ENCODE data around the gene FJX1.

Gene FJX1

GRCh38 chr11:35618497-35619115 is 346 bp downstream of the FJX1 start:
- TF ChIP-seq MAX (IDR thresholded peaks at IDR 0.05) (no peak), REST (IDR thresholded peaks at IDR 0.05; ENCODE audit: low read depth) (no peak), EGR1 (IDR thresholded peaks at IDR 0.05) (no peak; the same call in 1 of the 2 replicates), TAF1 (IDR thresholded peaks at IDR 0.05; ENCODE audit: low read depth) (no peak), CREB1 (IDR thresholded peaks at IDR 0.05; ENCODE audit: low read depth) (no peak), CEBPB (IDR thresholded peaks at IDR 0.05) (no peak), RAD21 (IDR thresholded peaks at IDR 0.05; ENCODE audit: low read depth) (no peak), ZBTB7A (IDR thresholded peaks at IDR 0.05; ENCODE audit: low read depth) (no peak), EP300 (IDR thresholded peaks at IDR 0.05; ENCODE audit: borderline replicate concordance) (no peak), TCF12 (IDR thresholded peaks at IDR 0.05; ENCODE audit: low read depth) (no peak), USF1 (IDR thresholded peaks at IDR 0.05) (no peak), FOXM1 (IDR thresholded peaks at IDR 0.05; ENCODE audit: borderline replicate concordance, low read depth) (no peak), NFIC (IDR thresholded peaks at IDR 0.05) (no peak), YY1 (IDR thresholded peaks at IDR 0.05; ENCODE audit: low read depth) (no peak), TEAD4 (IDR thresholded peaks at IDR 0.05) (no peak)

GRCh38 chr11:35619116-35619854 is 1.0 kb downstream of the FJX1 start:
- TF ChIP-seq TAF1 (IDR thresholded peaks at IDR 0.05; ENCODE audit: low read depth) (peak; percentile 52), FOXM1 (IDR thresholded peaks at IDR 0.05; ENCODE audit: borderline replicate concordance, low read depth) (no peak), YY1 (IDR thresholded peaks at IDR 0.05; ENCODE audit: low read depth) (no peak), TEAD4 (IDR thresholded peaks at IDR 0.05) (no peak; the same call in 1 of the 2 replicates), EGR1 (IDR thresholded peaks at IDR 0.05) (no peak), RAD21 (IDR thresholded peaks at IDR 0.05; ENCODE audit: low read depth) (no peak; the same call in 1 of the 2 replicates), TCF12 (IDR thresholded peaks at IDR 0.05; ENCODE audit: low read depth) (peak; percentile 35; the same call in 1 of the 2 replicates), USF1 (IDR thresholded peaks at IDR 0.05) (peak; percentile 68), NFIC (IDR thresholded peaks at IDR 0.05) (peak; percentile 58), CREB1 (IDR thresholded peaks at IDR 0.05; ENCODE audit: low read depth) (no peak), EP300 (IDR thresholded peaks at IDR 0.05; ENCODE audit: borderline replicate concordance) (no peak), ZBTB7A (IDR thresholded peaks at IDR 0.05; ENCODE audit: low read depth) (no peak), MAX (IDR thresholded peaks at IDR 0.05) (peak; percentile 93), CEBPB (IDR thresholded peaks at IDR 0.05) (no peak), REST (IDR thresholded peaks at IDR 0.05; ENCODE audit: low read depth) (no peak)

- no peak; the same call in 1 of the 2 replicates for TF ChIP-seq TAF1 (IDR thresholded peaks at IDR 0.05; ENCODE audit: low read depth)
- TF ChIP-seq REST (IDR thresholded peaks at IDR 0.05; ENCODE audit: low read depth): no peak
- no peak for TF ChIP-seq TEAD4 (IDR thresholded peaks at IDR 0.05)
- TF ChIP-seq NFIC (IDR thresholded peaks at IDR 0.05): no peak
- TF ChIP-seq TCF12 (IDR thresholded peaks at IDR 0.05; ENCODE audit: low read depth): 0 out of 2 replicates have a peak, but pooled peaks have one; percentile 14
- TF ChIP-seq USF1 (IDR thresholded peaks at IDR 0.05): no peak
- no peak for TF ChIP-seq CEBPB (IDR thresholded peaks at IDR 0.05)
- peak; percentile 15; the same call in 1 of the 2 replicates for TF ChIP-seq RAD21 (IDR thresholded peaks at IDR 0.05; ENCODE audit: low read depth)
- TF ChIP-seq MAX (IDR thresholded peaks at IDR 0.05): no peak; the same call in none of the 2 replicates
Observed at GRCh38 chr11:35619855-35620640, 1.8 kb downstream of the FJX1 start.
